GM21367 (cell line): ENCODE results near the gene FAM9C.

ENCODE experiments used
- ATAC-seq: cut with Tn5 transposase; IDR thresholded peaks from one replicate; pipeline ENCODE4 v1.9.1; 2021; ENCODE audit not compliant: unreplicated experiment

Gene FAM9C

DNA sequence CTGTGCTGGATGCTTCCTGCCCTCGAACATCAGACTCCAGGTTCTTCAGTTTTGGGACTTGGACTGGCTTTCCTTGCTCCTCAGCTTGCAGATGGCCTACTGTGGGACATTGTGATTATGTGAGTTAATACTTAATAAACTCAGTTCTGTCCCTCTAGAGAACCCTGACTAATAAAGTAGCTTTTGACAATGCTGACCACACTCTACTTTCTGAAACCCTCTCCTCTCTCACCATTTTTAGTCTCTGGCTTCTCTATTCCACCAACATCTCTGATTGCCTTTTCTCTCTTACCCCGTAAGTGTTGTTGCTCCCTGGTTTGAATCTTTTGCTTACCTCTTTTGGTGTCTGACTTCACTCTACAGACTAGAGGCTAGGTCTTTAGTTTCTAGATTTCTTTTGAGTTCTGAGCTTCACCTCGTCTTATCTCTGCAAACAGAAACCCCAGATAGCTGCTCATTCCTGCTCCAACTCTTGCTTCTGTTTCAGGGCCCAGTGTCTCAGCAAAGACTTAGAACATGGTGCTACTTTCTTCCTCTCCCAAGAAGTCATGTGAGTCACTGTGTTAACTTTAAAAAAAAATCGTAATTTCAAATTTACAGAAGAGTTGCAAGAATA lies 58.1 kb downstream of the FAM9C start:
- ATAC-seq: no peak
